Smooth muscle cell (in vitro differentiated cells): ENCODE results near the gene CENPV. TPM values are rescaled to one million over a fixed set of nuclear protein-coding genes. Genes with fewer than 3 reads are reported as not detected.
A peak's percentile ranks its signal among the peaks of the same experiment; 100 is the strongest.
"Not testable (repeated sequence)": the region's sequence is repeated elsewhere in the genome, so short reads cannot be mapped to it uniquely, and the experiment has no call there.

Experiments
- DNase-seq: peaks from one replicate; lab custom pipeline; 2025; ENCODE audit not compliant: unreplicated experiment; lab: John Stamatoyannopoulos, UW
- H2AFZ ChIP-seq: fragments of 200-600 bp; sonication (generic); 2 replicates; pipeline ENCODE4 v1.6.0; 2016; ENCODE audit warnings: antibody characterized with exemption, low read depth, mild to moderate bottlenecking
- H3F3A ChIP-seq: fragments of 200-600 bp; sonication (generic); 2 replicates; pipeline ENCODE4 v1.6.0; 2017; ENCODE audit warnings: antibody characterized with exemption, low read depth
- H3K27ac ChIP-seq: fragments of 200-600 bp; sonication (generic); 2 replicates; pipeline ENCODE4 v1.5.1; 2016; ENCODE audit warnings: low read depth, mild to moderate bottlenecking
- H3K27me3 ChIP-seq: fragments of 200-600 bp; sonication (generic); 2 replicates; pipeline ENCODE4 v1.6.1; 2016; ENCODE audit warnings: low read depth, mild to moderate bottlenecking
- H3K36me3 ChIP-seq: fragments of 200-600 bp; sonication (generic); 2 replicates; pipeline ENCODE4 v1.5.1; 2016; ENCODE audit warnings: low read depth
- H3K4me1 ChIP-seq: fragments of 200-600 bp; sonication (generic); 2 replicates; pipeline ENCODE4 v1.5.1; 2016; ENCODE audit warnings: low read depth
- H3K4me2 ChIP-seq: fragments of 200-600 bp; sonication (generic); 2 replicates; pipeline ENCODE4 v1.6.0; 2016; ENCODE audit warnings: mild to moderate bottlenecking
- H3K4me3 ChIP-seq: fragments of 200-600 bp; sonication (generic); 2 replicates; pipeline ENCODE4 v1.5.1; 2016; ENCODE audit warnings: mild to moderate bottlenecking
- H3K79me2 ChIP-seq: fragments of 200-600 bp; sonication (generic); 2 replicates; pipeline ENCODE4 v1.6.0; 2016; ENCODE audit warnings: low read depth, mild to moderate bottlenecking
- H3K9ac ChIP-seq: fragments of 200-600 bp; sonication (generic); 2 replicates; pipeline ENCODE4 v1.6.0; 2016; ENCODE audit warnings: low read depth
- H3K9me3 ChIP-seq: fragments of 200-600 bp; sonication (generic); replicated peaks from 2 replicates; pipeline ENCODE4 v1.5.1; 2016; ENCODE audit warnings: low read depth
- H4K20me1 ChIP-seq: fragments of 200-600 bp; sonication (generic); 2 replicates; pipeline ENCODE4 v1.6.0; 2016; ENCODE audit warnings: low read depth
- CTCF ChIP-seq: fragments of 200-600 bp; sonication (generic); IDR thresholded peaks from 2 replicates; pipeline ENCODE4 v1.5.1; 2017; ENCODE audit warnings: borderline replicate concordance, mild to moderate bottlenecking, antibody characterized with exemption; ENCODE audit not compliant: insufficient read depth, poor library complexity, severe bottlenecking
- WGBS: methylation state at CpG from one replicate; pipeline ENCODE4 v1.1.7; 2016; ENCODE audit warnings: low lambda C conversion rate; 5-methylcytosine and 5-hydroxymethylcytosine counted together
- polyA plus RNA-seq: library from polyadenylated mRNA; unstranded; fragments of >200 nt; fragmentation: Nextera tagmentation; extraction: Ambion mirVana; gene quantifications from 2 replicates; pipeline ENCODE4 v1.2.1, GENCODE V29; 2016
- total RNA-seq: library from RNA; depleted of rRNA; stranded (reverse); fragments of >200 nt; gene quantifications from 2 replicates; pipeline ENCODE4 v1.2.3, GENCODE V29; 2014

CENPV gene
- total and polyA plus RNA-seq, 2 experiments from 2014 or later = 17.5 to 44.5 TPM

DNA sequence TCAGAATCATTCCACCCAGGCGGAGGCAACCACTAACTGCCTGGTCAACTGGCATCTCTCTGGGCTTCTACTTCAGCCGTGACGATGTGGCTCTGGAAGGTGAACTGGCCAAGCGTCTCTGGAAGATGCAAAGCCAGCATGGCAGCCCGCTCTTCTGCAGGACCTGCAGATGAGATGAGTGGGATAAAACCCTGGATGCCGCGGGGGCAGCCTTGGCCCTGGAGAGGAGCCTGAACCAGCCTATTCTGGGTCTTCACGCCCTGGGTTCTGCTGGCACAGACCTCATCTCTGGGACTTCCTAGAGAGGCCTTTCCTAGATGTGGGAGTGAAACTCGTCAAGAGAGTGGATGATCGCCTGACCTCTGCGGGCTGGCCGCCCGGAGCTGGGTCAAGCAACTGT is 38.2 kb upstream of the CENPV start:
- H3K4me3 ChIP-seq = no peak overlapping the region
- H4K20me1 ChIP-seq = no peaks in the 10 kb centered on the region
- DNase-seq = no peak
- no peak overlapping the region for H2AFZ ChIP-seq
- no peaks in the 10 kb centered on the region for H3K79me2 ChIP-seq
- WGBS = 97% methylated on average over 13 of the region's 13 CpGs
- H3K36me3 ChIP-seq = no peaks in the 10 kb centered on the region
- peaks cover 16% of the 10 kb centered on the region for H3F3A ChIP-seq
- H3K9me3 ChIP-seq = no peaks in the 10 kb centered on the region
- no peak for TF ChIP-seq CTCF
- no peak overlapping the region for H3K9ac ChIP-seq
- no peak overlapping the region for H3K27ac ChIP-seq
- H3K27me3 ChIP-seq = no peaks in the 10 kb centered on the region
- H3K4me1 ChIP-seq = peaks cover 4% of the 10 kb centered on the region
- no peak overlapping the region for H3K4me2 ChIP-seq

- not testable (repeated sequence) for H3K9ac ChIP-seq, DNase-seq, H3K9me3 ChIP-seq, H3K27me3 ChIP-seq, H2AFZ ChIP-seq, H3K27ac ChIP-seq, H3K36me3 ChIP-seq
- Histone ChIP-seq H3K4me3 (peak overlapping the region; percentile 46), H3K79me2 (peaks cover 31% of the 10 kb centered on the region), H3K4me1 (peaks cover 25% of the 10 kb centered on the region), H3K4me2 (peak overlapping the region; percentile 75), H3F3A (peaks cover 18% of the 10 kb centered on the region), H4K20me1 (peaks cover 33% of the 10 kb centered on the region)
- WGBS = 46% methylated on average over 23 of the region's 23 CpGs
Observed at GRCh38 chr17:16386126-16386507, 32.8 kb upstream of the CENPV start.

DNA sequence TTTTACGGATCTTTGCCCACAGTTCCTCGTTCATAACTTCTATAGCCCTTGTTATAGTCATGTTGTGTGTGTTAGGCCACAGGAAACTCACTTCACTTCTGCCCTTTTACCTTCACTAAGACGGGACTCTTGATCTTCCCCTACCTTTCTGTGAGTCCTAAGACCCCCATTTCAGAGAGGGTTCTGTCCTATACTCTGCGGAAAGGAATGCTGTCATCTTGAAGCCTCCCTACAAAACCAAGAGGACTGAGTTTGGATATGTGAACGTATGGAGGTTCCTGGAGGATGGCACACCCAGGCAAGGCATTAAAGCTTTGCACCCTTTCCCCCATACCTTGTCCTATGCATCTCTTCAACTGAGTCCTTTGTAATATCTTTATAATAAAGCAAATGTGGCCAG is 31.3 kb upstream of the CENPV start:
- Histone ChIP-seq H4K20me1 (peaks cover 33% of the 10 kb centered on the region), H3K4me2 (no peak overlapping the region), H3K79me2 (peaks cover 33% of the 10 kb centered on the region), H3K9ac (no peak overlapping the region), H3K27me3 (no peaks in the 10 kb centered on the region), H3F3A (peaks cover 18% of the 10 kb centered on the region), H3K36me3 (no peaks in the 10 kb centered on the region), H2AFZ (no peak overlapping the region), H3K4me1 (peaks cover 25% of the 10 kb centered on the region), H3K27ac (no peak overlapping the region), H3K9me3 (no peaks in the 10 kb centered on the region), H3K4me3 (no peak overlapping the region)
- DNase-seq = no peak
- no peak for TF ChIP-seq CTCF
- 79% methylated on average over 5 of the region's 5 CpGs for WGBS

DNA sequence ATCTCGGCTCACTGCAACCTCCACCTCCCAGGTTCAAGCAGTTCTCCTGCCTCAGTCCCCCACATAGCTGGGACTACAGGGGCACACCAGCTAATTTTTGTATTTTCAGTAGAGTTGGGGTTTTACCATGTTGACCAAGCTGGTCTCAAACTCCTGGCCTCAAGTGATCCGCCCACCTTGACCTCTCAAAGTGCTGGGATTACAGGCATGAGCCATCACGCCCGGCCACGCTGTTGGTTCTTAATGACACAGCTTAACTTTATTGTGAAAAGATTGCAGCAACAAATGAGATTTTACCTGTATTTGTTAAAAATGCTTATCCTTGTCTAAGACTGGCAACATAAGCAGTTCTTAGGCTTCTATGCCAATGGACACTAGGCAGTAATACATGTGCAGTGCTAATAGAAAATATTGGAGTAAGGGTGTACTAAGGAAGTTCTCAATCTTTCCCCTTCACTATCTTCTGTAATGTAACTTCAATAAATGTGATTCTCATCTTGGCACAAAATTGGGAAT is 30.6 kb upstream of the CENPV start:
- peak overlapping the region; percentile 89 for H3K4me2 ChIP-seq

More for the DNA sequence above, 30.6 kb upstream of the CENPV start:
- 63% methylated on average over 5 of the region's 5 CpGs for WGBS
- no peak overlapping the region for H3K4me3 ChIP-seq
- H3K9me3 ChIP-seq = no peaks in the 10 kb centered on the region
- no peaks in the 10 kb centered on the region for H3K36me3 ChIP-seq
- H3K27me3 ChIP-seq = no peaks in the 10 kb centered on the region
- no peak for DNase-seq
- peaks cover 33% of the 10 kb centered on the region for H4K20me1 ChIP-seq
- H3K9ac ChIP-seq = no peak overlapping the region
- peaks cover 33% of the 10 kb centered on the region for H3K79me2 ChIP-seq
- H3K4me1 ChIP-seq = peaks cover 25% of the 10 kb centered on the region
- no peak overlapping the region for H2AFZ ChIP-seq
- H3F3A ChIP-seq = peaks cover 23% of the 10 kb centered on the region
- peak overlapping the region; percentile 24 for H3K27ac ChIP-seq
- no peak for TF ChIP-seq CTCF
